Ovary (tissue), 3 donors: ENCODE measurements around the gene CLDN17.

Experiments used
- EP300 ChIP-seq: sonication (generic); formaldehyde crosslinking; IDR thresholded peaks from one replicate; pipeline ENCODE4 v1.6.1; 2017; ENCODE audit warnings: antibody characterized with exemption
- TF ChIP-seq, protein P1 (sequence below), 3 donors: fragments of 450-650 bp in 2 of 3; fragments of 200-600 bp in 1 of 3; IDR thresholded peaks; one replicate each; pipeline versions ENCODE4 v1.5.1 to v1.8.0; 2016 to 2022; ENCODE audit warnings: antibody characterized with exemption in 3 of 3, mild to moderate bottlenecking in 1 of 3
- donor health status: DM: no; HTN: no; CAD: no.

DNA sequence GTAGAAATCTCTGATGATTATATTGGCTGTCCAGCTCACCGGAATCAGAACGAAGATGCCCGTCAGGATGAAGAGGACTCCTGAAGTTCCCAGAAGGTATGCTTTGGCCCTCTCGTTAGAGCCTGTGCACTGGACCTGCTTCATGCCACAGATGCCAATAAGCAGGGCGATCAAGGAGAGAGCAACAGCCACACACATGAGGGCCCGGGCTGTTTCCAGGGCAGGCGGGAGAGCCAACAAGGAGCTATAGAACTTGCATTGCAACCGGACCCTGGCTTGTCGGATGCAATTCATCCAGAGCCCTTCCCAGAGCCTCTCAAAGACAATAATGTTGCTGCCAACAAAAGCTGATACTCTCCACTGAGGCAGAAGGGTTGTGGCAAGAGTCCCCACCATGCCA lies 434 bp downstream of the CLDN17 start:
- TF ChIP-seq EP300: no peak
- TF ChIP-seq, protein P1, sequence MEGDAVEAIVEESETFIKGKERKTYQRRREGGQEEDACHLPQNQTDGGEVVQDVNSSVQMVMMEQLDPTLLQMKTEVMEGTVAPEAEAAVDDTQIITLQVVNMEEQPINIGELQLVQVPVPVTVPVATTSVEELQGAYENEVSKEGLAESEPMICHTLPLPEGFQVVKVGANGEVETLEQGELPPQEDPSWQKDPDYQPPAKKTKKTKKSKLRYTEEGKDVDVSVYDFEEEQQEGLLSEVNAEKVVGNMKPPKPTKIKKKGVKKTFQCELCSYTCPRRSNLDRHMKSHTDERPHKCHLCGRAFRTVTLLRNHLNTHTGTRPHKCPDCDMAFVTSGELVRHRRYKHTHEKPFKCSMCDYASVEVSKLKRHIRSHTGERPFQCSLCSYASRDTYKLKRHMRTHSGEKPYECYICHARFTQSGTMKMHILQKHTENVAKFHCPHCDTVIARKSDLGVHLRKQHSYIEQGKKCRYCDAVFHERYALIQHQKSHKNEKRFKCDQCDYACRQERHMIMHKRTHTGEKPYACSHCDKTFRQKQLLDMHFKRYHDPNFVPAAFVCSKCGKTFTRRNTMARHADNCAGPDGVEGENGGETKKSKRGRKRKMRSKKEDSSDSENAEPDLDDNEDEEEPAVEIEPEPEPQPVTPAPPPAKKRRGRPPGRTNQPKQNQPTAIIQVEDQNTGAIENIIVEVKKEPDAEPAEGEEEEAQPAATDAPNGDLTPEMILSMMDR (IDR thresholded peaks at IDR 0.05): no peak
